ENCODE measurements around the gene FGF14.

FGF14 gene

GRCh38 chr13:102273111-102273510 lies 128.7 kb downstream of the FGF14 start:
- H3K4me3 ChIP-seq (ENCODE audit: low read length) = no peak overlapping the region
- H2AFZ ChIP-seq (ENCODE audit: low read depth, low read length) = no peak overlapping the region
- no peaks in the 10 kb centered on the region for H3K36me3 ChIP-seq (replicated peaks; ENCODE audit: low read depth, low read length)
- no peak overlapping the region for H3K9ac ChIP-seq (ENCODE audit: low read length)
- H3K4me1 ChIP-seq (ENCODE audit: low read length) = no peaks in the 10 kb centered on the region
- no peaks in the 10 kb centered on the region for H4K20me1 ChIP-seq (ENCODE audit: insufficient read depth, low read length)
- H3K27ac ChIP-seq (ENCODE audit: low read length) = no peak overlapping the region
- H3K9me3 ChIP-seq (ENCODE audit: insufficient read depth, low read length) = no peaks in the 10 kb centered on the region
- no peak overlapping the region for H3K4me2 ChIP-seq (ENCODE audit: low read length)
- no peaks in the 10 kb centered on the region for H3K79me2 ChIP-seq (ENCODE audit: low read length)
- no peaks in the 10 kb centered on the region for H3K27me3 ChIP-seq (ENCODE audit: low read depth, low read length)
- TF ChIP-seq CTCF (IDR thresholded peaks at IDR 0.05; ENCODE audit: low read depth, low read length) (no peak), EZH2phosphoT487 (IDR thresholded peaks at IDR 0.05; ENCODE audit: low read depth) (no peak)

- Histone ChIP-seq H3K36me3 (replicated peaks; ENCODE audit: low read depth, low read length) (no peaks in the 10 kb centered on the region), H3K4me2 (ENCODE audit: low read length) (no peak overlapping the region), H3K79me2 (ENCODE audit: low read length) (no peaks in the 10 kb centered on the region), H3K4me1 (ENCODE audit: low read length) (no peaks in the 10 kb centered on the region), H3K4me3 (ENCODE audit: low read length) (no peak overlapping the region), H3K27me3 (ENCODE audit: low read depth, low read length) (no peaks in the 10 kb centered on the region), H3K9me3 (ENCODE audit: insufficient read depth, low read length) (no peaks in the 10 kb centered on the region), H2AFZ (ENCODE audit: low read depth, low read length) (no peak overlapping the region), H3K9ac (ENCODE audit: low read length) (no peak overlapping the region), H3K27ac (ENCODE audit: low read length) (no peak overlapping the region), H4K20me1 (ENCODE audit: insufficient read depth, low read length) (no peaks in the 10 kb centered on the region)
- no peak for TF ChIP-seq EZH2phosphoT487 (IDR thresholded peaks at IDR 0.05; ENCODE audit: low read depth)
- TF ChIP-seq CTCF (IDR thresholded peaks at IDR 0.05; ENCODE audit: low read depth, low read length) = no peak
Observed at GRCh38 chr13:102267191-102267590, 134.7 kb downstream of the FGF14 start.

GRCh38 chr13:102261809-102262208 lies 140.0 kb downstream of the FGF14 start:
- Histone ChIP-seq H4K20me1 (ENCODE audit: insufficient read depth, low read length) (no peaks in the 10 kb centered on the region), H3K4me2 (ENCODE audit: low read length) (no peak overlapping the region), H3K79me2 (ENCODE audit: low read length) (no peaks in the 10 kb centered on the region), H3K4me1 (ENCODE audit: low read length) (no peaks in the 10 kb centered on the region), H3K27ac (ENCODE audit: low read length) (no peak overlapping the region), H3K9ac (ENCODE audit: low read length) (no peak overlapping the region), H3K4me3 (ENCODE audit: low read length) (no peak overlapping the region), H3K36me3 (replicated peaks; ENCODE audit: low read depth, low read length) (no peaks in the 10 kb centered on the region), H2AFZ (ENCODE audit: low read depth, low read length) (no peak overlapping the region), H3K27me3 (ENCODE audit: low read depth, low read length) (no peaks in the 10 kb centered on the region), H3K9me3 (ENCODE audit: insufficient read depth, low read length) (no peaks in the 10 kb centered on the region)
- no peak for TF ChIP-seq CTCF (IDR thresholded peaks at IDR 0.05; ENCODE audit: low read depth, low read length)
- no peak for TF ChIP-seq EZH2phosphoT487 (IDR thresholded peaks at IDR 0.05; ENCODE audit: low read depth)

GRCh38 chr13:102261316-102261715 lies 140.5 kb downstream of the FGF14 start:
- TF ChIP-seq CTCF (IDR thresholded peaks at IDR 0.05; ENCODE audit: low read depth, low read length) (no peak), EZH2phosphoT487 (IDR thresholded peaks at IDR 0.05; ENCODE audit: low read depth) (no peak)
- no peak overlapping the region for H3K4me3 ChIP-seq (ENCODE audit: low read length)

More at GRCh38 chr13:102261316-102261715, 140.5 kb downstream of the FGF14 start:
- Histone ChIP-seq H3K4me2 (ENCODE audit: low read length) (no peak overlapping the region), H3K9ac (ENCODE audit: low read length) (no peak overlapping the region), H3K9me3 (ENCODE audit: insufficient read depth, low read length) (no peaks in the 10 kb centered on the region), H2AFZ (ENCODE audit: low read depth, low read length) (no peak overlapping the region), H3K27ac (ENCODE audit: low read length) (no peak overlapping the region), H3K27me3 (ENCODE audit: low read depth, low read length) (no peaks in the 10 kb centered on the region), H3K36me3 (replicated peaks; ENCODE audit: low read depth, low read length) (no peaks in the 10 kb centered on the region), H3K79me2 (ENCODE audit: low read length) (no peaks in the 10 kb centered on the region), H3K4me1 (ENCODE audit: low read length) (no peaks in the 10 kb centered on the region), H4K20me1 (ENCODE audit: insufficient read depth, low read length) (no peaks in the 10 kb centered on the region)
